ENCODE data around the gene THAP4. TPM values are rescaled to one million over a fixed set of nuclear protein-coding genes. Genes with fewer than 3 reads are reported as not detected.

Gene THAP4
- total and polyA plus RNA-seq, 2 of the 13 experiments (the other 11 are each of a cell fraction or from before 2014, with no cell fraction given) = 59.7 to 75.7 TPM

- no peak; the same call in 1 of the 2 replicates for TF ChIP-seq MXD1 (CRISPR knock-in tag; IDR thresholded peaks at IDR 0.05)
- no peak for TF ChIP-seq FOXP1 (IDR thresholded peaks at IDR 0.05)
- no peak for TF ChIP-seq FOXP1 (CRISPR knock-in tag; IDR thresholded peaks at IDR 0.05)
- no peak for TF ChIP-seq FOXC1 (CRISPR knock-in tag; IDR thresholded peaks at IDR 0.05; ENCODE audit: borderline replicate concordance)
- TF ChIP-seq ZNF652 (CRISPR knock-in tag; IDR thresholded peaks at IDR 0.05; ENCODE audit: borderline replicate concordance, low read depth) = no peak
- 0 out of 2 replicates have a peak, but pooled peaks have one; percentile 32 for TF ChIP-seq ZNF790 (CRISPR knock-in tag; IDR thresholded peaks at IDR 0.05; ENCODE audit: borderline replicate concordance)
- no peak for TF ChIP-seq SOX5 (CRISPR knock-in tag; IDR thresholded peaks at IDR 0.05; ENCODE audit: borderline replicate concordance)
- TF ChIP-seq ZNF674 (CRISPR knock-in tag; IDR thresholded peaks at IDR 0.05; ENCODE audit: low read depth) = no peak
- no peak for TF ChIP-seq YEATS2 (CRISPR knock-in tag; IDR thresholded peaks at IDR 0.05; ENCODE audit: borderline replicate concordance)
- no peak for TF ChIP-seq ARID2 (CRISPR knock-in tag; IDR thresholded peaks at IDR 0.05; ENCODE audit: borderline replicate concordance)
- 0 out of 2 replicates have a peak, but pooled peaks have one; percentile 1 for TF ChIP-seq ZNF430 (CRISPR knock-in tag; IDR thresholded peaks at IDR 0.05)
- TF ChIP-seq ZNF260 (CRISPR knock-in tag; IDR thresholded peaks at IDR 0.05; ENCODE audit: borderline replicate concordance, low read depth) = no peak
- TF ChIP-seq NFE2L1 (CRISPR knock-in tag; IDR thresholded peaks at IDR 0.05; ENCODE audit: borderline replicate concordance) = no peak
- TF ChIP-seq CSRNP2 (CRISPR knock-in tag; conservative IDR thresholded peaks at IDR 0.05; ENCODE audit: low read depth) = no peak
- no peak for TF ChIP-seq FOXK1 (CRISPR knock-in tag; IDR thresholded peaks at IDR 0.05; ENCODE audit: borderline replicate concordance, low read depth)
- TF ChIP-seq ZNF646 (CRISPR knock-in tag; IDR thresholded peaks at IDR 0.05) = peak; percentile 39; the same call in 1 of the 2 replicates
- TF ChIP-seq ZNF367 (CRISPR knock-in tag; IDR thresholded peaks at IDR 0.05; ENCODE audit: borderline replicate concordance) = no peak
- TF ChIP-seq CENPX (CRISPR knock-in tag; IDR thresholded peaks at IDR 0.05) = no peak
- no peak for TF ChIP-seq ZNF101 (CRISPR knock-in tag; IDR thresholded peaks at IDR 0.05; ENCODE audit: borderline replicate concordance, low read depth)
- no peak; the same call in 1 of the 2 replicates for TF ChIP-seq ZNF234 (CRISPR knock-in tag; conservative IDR thresholded peaks at IDR 0.05)
- no peak for TF ChIP-seq ZNF660 (CRISPR knock-in tag; IDR thresholded peaks at IDR 0.05; ENCODE audit: borderline replicate concordance, low read depth)
- TF ChIP-seq HNRNPL (IDR thresholded peaks at IDR 0.05; ENCODE audit: low read depth, low read length) = peak; percentile 88
Measured at GRCh38 chr2:241560162-241560882, 76.6 kb downstream of the THAP4 start (continued).
